HG03196 (cell line): ENCODE results near the gene KATNB1.

Source experiments
- ATAC-seq: cut with Tn5 transposase; IDR thresholded peaks from one replicate; pipeline ENCODE4 v1.9.1; 2021; ENCODE audit not compliant: unreplicated experiment

Gene KATNB1

GRCh38 chr16:57804111-57804837 is 68.7 kb downstream of the KATNB1 start:
- ATAC-seq = no peak

DNA sequence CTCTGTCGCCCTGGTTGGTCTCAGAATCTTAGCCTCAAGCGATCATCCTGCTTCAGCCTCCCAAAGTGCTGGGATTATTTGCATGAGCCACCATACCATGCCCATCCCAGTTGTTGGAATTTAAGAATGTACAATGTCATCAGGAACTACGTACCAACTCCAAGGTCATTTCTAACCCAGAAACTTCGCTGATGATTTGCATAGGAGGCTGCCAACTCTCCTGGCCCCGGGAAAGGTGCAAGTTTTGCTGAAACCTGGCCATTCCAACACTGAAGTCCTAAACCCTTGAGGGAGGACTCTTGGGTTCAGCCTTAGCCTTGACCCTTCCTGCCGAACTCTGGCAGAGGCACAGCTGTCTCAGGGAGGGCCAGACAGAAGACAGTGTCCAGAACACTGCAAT is 69.6 kb downstream of the KATNB1 start:
- ATAC-seq = no peak
